SK-N-SH treated with all-trans-retinoic acid at 6 μM for 48 hours (cell line): ENCODE results near the gene ANO8.

Experiments
- ATAC-seq: fragments of 200-7000 bp; cut with Tn5 transposase; 3 replicates; pipeline ENCODE4 v1.9.1; 2020; ENCODE audit warnings: mild to moderate bottlenecking, moderate library complexity
- ARNTL ChIP-seq: fragments of 450-650 bp; formaldehyde crosslinking; IDR thresholded peaks from 2 replicates; pipeline ENCODE4 v1.5.0; 2020; ENCODE audit warnings: low read depth, mild to moderate bottlenecking, moderate library complexity, borderline replicate concordance
- BACH2 ChIP-seq: fragments of 250-450 bp; sonication (Bioruptor Pico); IDR thresholded peaks from 2 replicates; pipeline ENCODE4 v1.9.0; 2021; ENCODE audit warnings: mild to moderate bottlenecking, borderline replicate concordance
- GLIS3 ChIP-seq: fragments of 250-450 bp; sonication (Bioruptor Pico); IDR thresholded peaks from 2 replicates; pipeline ENCODE4 v1.5.0; 2020; ENCODE audit warnings: mild to moderate bottlenecking, moderate library complexity
- ISL1 ChIP-seq: fragments of 250-450 bp; sonication (Bioruptor Pico); IDR thresholded peaks from 2 replicates; pipeline ENCODE4 v2.1.2; 2022; ENCODE audit warnings: mild to moderate bottlenecking, moderate library complexity
- OSR1 ChIP-seq: fragments of 250-450 bp; sonication (Bioruptor Pico); IDR thresholded peaks from 2 replicates; pipeline ENCODE4 v1.8.0; 2022; ENCODE audit warnings: moderate library complexity, mild to moderate bottlenecking, inconsistent platforms
- PPARA ChIP-seq: fragments of 250-450 bp; sonication (Bioruptor Pico); IDR thresholded peaks from 2 replicates; pipeline ENCODE4 v1.5.0; 2020; ENCODE audit warnings: mild to moderate bottlenecking, borderline replicate concordance
- RARB ChIP-seq: fragments of 250-450 bp; sonication (Bioruptor Pico); IDR thresholded peaks from 2 replicates; pipeline ENCODE4 v1.8.0; 2021; ENCODE audit warnings: mild to moderate bottlenecking, moderate library complexity
- SNAI2 ChIP-seq: fragments of 250-450 bp; sonication (Bioruptor Pico); IDR thresholded peaks from 2 replicates; pipeline ENCODE4 v1.5.0; 2020; ENCODE audit warnings: mild to moderate bottlenecking, moderate library complexity
- TCF4 ChIP-seq: fragments of 250-450 bp; sonication (Bioruptor Pico); IDR thresholded peaks from 2 replicates; pipeline ENCODE4 v1.8.0; 2021; ENCODE audit warnings: mild to moderate bottlenecking, moderate library complexity, borderline replicate concordance
- TOX ChIP-seq: fragments of 250-450 bp; sonication (Bioruptor Pico); IDR thresholded peaks from 2 replicates; pipeline ENCODE4 v1.8.0; 2021; ENCODE audit warnings: mild to moderate bottlenecking, moderate library complexity, borderline replicate concordance
- ZC3H10 ChIP-seq: fragments of 250-450 bp; sonication (Bioruptor Pico); IDR thresholded peaks from 2 replicates; pipeline ENCODE4 v1.5.1; 2021; ENCODE audit warnings: mild to moderate bottlenecking, moderate library complexity
- ZFP3 ChIP-seq: fragments of 250-450 bp; sonication (Bioruptor Pico); IDR thresholded peaks from 2 replicates; pipeline ENCODE4 v1.5.0; 2020; ENCODE audit warnings: mild to moderate bottlenecking, moderate library complexity
- ZFP30 ChIP-seq: fragments of 450-650 bp; formaldehyde crosslinking; IDR thresholded peaks from 2 replicates; pipeline ENCODE4 v1.5.0; 2022; ENCODE audit warnings: mild to moderate bottlenecking, moderate library complexity
- ZNF70 ChIP-seq: fragments of 450-650 bp; formaldehyde crosslinking; IDR thresholded peaks from 2 replicates; pipeline ENCODE4 v1.5.0; 2020; ENCODE audit warnings: mild to moderate bottlenecking, moderate library complexity
- ZNF8 ChIP-seq: fragments of 450-650 bp; formaldehyde crosslinking; IDR thresholded peaks from 2 replicates; pipeline ENCODE4 v1.5.0; 2020; ENCODE audit warnings: mild to moderate bottlenecking, moderate library complexity
- TF ChIP-seq, protein P1 (sequence below): fragments of 250-450 bp; sonication (Bioruptor Pico); IDR thresholded peaks from 2 replicates; pipeline ENCODE4 v1.5.0; 2020; ENCODE audit warnings: mild to moderate bottlenecking, moderate library complexity
- TF ChIP-seq, protein P2 (sequence below): fragments of 250-450 bp; sonication (Bioruptor Pico); IDR thresholded peaks from 2 replicates; pipeline ENCODE4 v1.5.1; 2021; ENCODE audit warnings: mild to moderate bottlenecking, moderate library complexity
- TF ChIP-seq, protein P3 (sequence below): fragments of 250-450 bp; sonication (Bioruptor Pico); IDR thresholded peaks from 2 replicates; pipeline ENCODE4 v1.8.0; 2020; ENCODE audit warnings: mild to moderate bottlenecking, moderate library complexity, borderline replicate concordance
- TF ChIP-seq, protein P4 (sequence below): fragments of 250-450 bp; sonication (Bioruptor Pico); IDR thresholded peaks from 2 replicates; pipeline ENCODE4 v1.5.1; 2020; ENCODE audit warnings: low read depth, mild to moderate bottlenecking, moderate library complexity
- TF ChIP-seq, protein P5 (sequence below): fragments of 250-450 bp; sonication (Bioruptor Pico); IDR thresholded peaks from 2 replicates; pipeline ENCODE4 v1.8.0; 2021; ENCODE audit warnings: low read depth, mild to moderate bottlenecking, moderate library complexity, borderline replicate concordance

ANO8 gene

DNA sequence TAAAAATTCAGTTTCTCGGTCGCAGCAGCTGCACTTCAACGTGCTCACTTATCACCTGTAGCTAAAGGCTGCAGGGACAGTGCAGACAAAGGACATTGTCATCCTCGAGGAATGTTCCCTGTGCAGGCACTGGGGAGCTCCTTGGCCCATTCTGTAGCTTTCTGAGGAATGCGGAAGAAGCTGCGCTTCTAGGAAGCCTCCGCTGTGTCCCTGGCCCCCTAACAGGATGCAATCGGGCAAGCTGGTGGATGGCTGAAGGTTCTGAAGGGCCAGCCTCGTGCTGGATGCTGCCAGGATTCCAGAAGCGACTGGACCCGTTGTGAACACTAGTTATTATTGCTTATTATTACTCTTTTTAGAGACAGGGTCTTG, 8.1 kb downstream of the ANO8 start (continued):
- TF ChIP-seq TOX (CRISPR knock-in tag): no peak
- no peak for TF ChIP-seq OSR1 (CRISPR knock-in tag)

DNA sequence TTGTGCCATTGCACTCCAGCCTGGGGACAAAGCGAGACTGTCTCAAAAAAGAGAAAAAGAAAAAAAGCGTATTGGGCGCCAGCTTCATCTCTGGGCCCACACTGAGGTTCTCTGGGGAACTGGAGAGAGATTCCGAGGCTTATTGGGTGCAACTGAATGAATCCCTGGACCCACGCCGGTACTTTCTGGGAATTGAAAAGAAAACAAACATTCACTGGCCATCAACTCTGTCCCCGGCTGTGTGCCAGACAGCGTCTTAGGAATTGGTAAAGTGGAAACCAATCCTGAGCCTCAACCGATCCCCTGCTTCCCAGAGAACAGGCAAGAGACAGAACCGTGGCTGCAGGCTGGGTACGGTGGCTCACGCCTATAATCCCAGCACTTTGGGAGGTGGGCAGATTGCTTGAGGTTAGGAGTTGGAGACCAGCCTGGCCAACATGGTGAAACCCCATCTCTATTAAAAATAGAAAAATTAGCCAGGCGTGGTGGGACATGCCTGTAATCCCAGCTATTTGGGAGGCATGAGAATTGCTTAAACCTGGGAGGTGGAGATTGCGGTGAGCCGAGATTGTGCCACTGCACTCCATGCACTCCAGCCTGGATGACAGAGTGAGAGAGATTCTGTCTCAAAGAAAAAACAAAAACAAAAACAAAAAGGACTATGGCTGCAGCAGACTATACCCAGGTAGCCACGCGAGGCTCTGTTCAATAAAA, 8.6 kb downstream of the ANO8 start:
- TF ChIP-seq, protein P1, sequence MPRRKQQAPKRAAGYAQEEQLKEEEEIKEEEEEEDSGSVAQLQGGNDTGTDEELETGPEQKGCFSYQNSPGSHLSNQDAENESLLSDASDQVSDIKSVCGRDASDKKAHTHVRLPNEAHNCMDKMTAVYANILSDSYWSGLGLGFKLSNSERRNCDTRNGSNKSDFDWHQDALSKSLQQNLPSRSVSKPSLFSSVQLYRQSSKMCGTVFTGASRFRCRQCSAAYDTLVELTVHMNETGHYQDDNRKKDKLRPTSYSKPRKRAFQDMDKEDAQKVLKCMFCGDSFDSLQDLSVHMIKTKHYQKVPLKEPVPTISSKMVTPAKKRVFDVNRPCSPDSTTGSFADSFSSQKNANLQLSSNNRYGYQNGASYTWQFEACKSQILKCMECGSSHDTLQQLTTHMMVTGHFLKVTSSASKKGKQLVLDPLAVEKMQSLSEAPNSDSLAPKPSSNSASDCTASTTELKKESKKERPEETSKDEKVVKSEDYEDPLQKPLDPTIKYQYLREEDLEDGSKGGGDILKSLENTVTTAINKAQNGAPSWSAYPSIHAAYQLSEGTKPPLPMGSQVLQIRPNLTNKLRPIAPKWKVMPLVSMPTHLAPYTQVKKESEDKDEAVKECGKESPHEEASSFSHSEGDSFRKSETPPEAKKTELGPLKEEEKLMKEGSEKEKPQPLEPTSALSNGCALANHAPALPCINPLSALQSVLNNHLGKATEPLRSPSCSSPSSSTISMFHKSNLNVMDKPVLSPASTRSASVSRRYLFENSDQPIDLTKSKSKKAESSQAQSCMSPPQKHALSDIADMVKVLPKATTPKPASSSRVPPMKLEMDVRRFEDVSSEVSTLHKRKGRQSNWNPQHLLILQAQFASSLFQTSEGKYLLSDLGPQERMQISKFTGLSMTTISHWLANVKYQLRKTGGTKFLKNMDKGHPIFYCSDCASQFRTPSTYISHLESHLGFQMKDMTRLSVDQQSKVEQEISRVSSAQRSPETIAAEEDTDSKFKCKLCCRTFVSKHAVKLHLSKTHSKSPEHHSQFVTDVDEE (CRISPR knock-in tag): no peak
- TF ChIP-seq ISL1: no peak
- TF ChIP-seq OSR1 (CRISPR knock-in tag): no peak
- TF ChIP-seq, protein P2, sequence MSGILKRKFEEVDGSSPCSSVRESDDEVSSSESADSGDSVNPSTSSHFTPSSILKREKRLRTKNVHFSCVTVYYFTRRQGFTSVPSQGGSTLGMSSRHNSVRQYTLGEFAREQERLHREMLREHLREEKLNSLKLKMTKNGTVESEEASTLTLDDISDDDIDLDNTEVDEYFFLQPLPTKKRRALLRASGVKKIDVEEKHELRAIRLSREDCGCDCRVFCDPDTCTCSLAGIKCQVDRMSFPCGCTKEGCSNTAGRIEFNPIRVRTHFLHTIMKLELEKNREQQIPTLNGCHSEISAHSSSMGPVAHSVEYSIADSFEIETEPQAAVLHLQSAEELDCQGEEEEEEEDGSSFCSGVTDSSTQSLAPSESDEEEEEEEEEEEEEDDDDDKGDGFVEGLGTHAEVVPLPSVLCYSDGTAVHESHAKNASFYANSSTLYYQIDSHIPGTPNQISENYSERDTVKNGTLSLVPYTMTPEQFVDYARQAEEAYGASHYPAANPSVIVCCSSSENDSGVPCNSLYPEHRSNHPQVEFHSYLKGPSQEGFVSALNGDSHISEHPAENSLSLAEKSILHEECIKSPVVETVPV (CRISPR knock-in tag): no peak
- TF ChIP-seq ZNF8 (CRISPR knock-in tag): no peak
- no peak for TF ChIP-seq BACH2 (CRISPR knock-in tag)
- TF ChIP-seq GLIS3 (CRISPR knock-in tag): no peak
- no peak for ATAC-seq

DNA sequence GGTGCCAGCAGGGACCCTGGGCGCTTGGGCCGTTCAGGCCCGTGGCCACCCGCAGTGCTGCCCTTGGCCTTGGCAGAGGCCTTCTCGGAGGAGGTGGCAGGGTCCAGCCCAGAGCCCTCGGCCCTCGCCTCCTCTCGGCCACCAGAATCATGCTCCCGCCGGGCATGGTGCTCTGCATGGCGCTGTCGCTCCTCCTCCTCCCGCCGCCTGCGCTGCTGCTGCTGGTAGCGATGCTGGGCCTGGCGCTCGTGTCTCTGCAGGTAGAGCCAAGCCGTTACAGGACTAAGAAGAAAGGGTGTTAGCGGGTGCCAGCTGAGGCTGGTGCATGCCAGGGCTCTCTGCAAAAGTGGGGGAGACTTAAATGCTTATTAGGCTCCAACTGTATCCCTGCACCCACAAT, 9.5 kb downstream of the ANO8 start:
- TF ChIP-seq, protein P3, sequence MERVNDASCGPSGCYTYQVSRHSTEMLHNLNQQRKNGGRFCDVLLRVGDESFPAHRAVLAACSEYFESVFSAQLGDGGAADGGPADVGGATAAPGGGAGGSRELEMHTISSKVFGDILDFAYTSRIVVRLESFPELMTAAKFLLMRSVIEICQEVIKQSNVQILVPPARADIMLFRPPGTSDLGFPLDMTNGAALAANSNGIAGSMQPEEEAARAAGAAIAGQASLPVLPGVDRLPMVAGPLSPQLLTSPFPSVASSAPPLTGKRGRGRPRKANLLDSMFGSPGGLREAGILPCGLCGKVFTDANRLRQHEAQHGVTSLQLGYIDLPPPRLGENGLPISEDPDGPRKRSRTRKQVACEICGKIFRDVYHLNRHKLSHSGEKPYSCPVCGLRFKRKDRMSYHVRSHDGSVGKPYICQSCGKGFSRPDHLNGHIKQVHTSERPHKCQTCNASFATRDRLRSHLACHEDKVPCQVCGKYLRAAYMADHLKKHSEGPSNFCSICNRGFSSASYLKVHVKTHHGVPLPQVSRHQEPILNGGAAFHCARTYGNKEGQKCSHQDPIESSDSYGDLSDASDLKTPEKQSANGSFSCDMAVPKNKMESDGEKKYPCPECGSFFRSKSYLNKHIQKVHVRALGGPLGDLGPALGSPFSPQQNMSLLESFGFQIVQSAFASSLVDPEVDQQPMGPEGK (CRISPR knock-in tag): no peak
- no peak for TF ChIP-seq ZNF70 (CRISPR knock-in tag)
- no peak for TF ChIP-seq SNAI2 (CRISPR knock-in tag)
- TF ChIP-seq GLIS3 (CRISPR knock-in tag): no peak
- TF ChIP-seq ZFP3 (CRISPR knock-in tag): no peak
- TF ChIP-seq, protein P4, sequence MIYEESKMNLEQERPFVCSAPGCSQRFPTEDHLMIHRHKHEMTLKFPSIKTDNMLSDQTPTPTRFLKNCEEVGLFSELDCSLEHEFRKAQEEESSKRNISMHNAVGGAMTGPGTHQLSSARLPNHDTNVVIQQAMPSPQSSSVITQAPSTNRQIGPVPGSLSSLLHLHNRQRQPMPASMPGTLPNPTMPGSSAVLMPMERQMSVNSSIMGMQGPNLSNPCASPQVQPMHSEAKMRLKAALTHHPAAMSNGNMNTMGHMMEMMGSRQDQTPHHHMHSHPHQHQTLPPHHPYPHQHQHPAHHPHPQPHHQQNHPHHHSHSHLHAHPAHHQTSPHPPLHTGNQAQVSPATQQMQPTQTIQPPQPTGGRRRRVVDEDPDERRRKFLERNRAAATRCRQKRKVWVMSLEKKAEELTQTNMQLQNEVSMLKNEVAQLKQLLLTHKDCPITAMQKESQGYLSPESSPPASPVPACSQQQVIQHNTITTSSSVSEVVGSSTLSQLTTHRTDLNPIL (CRISPR knock-in tag): no peak
- TF ChIP-seq RARB (CRISPR knock-in tag): no peak
- TF ChIP-seq PPARA: no peak
- TF ChIP-seq TOX (CRISPR knock-in tag): no peak
- TF ChIP-seq ARNTL: no peak
- no peak for TF ChIP-seq ZC3H10 (CRISPR knock-in tag)
- no peak for TF ChIP-seq ISL1
- TF ChIP-seq, all 23 proteins: peak for 0
- ATAC-seq: no peak

DNA sequence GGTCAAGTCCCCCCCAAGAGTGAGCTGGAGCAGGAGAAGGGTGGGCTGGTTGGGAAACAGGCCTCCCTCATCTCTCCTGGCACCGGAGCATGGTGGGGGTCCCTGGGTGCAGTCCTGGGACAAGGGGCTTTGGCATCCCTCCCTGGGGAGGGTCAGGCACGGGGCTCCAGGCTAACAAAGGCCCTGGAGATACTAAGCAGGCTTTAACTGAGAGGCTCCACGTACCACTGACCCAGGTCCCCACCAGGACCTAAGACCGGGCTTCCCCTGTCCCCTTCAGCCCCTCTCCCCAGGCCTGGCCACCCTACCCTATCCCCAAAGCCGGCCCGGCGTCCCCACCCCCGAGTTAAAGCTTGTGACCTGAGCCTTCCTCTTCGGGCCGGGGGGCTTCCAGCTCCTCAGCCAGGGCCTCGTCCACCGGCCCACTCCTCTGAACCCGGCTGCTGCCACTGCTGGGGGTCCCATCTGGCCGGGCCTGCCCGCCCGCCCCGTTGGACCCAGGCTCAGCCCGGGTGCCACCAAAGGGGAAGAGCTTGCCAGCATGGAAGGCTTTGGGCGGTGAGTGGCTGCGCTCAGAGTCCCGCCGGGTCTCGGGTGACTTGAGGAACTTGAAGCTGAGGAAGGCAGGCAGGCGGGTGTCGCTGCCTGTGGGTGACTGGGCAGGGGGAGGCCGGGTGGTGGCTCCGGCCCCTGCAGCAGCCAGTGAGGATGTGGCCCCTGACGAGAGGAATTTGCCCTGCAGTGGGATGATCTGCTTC, 10.1 kb downstream of the ANO8 start:
- ATAC-seq: no peak
- TF ChIP-seq TCF4 (CRISPR knock-in tag) (no peak), ZNF8 (CRISPR knock-in tag) (no peak), ARNTL (no peak), RARB (CRISPR knock-in tag) (no peak), SNAI2 (CRISPR knock-in tag) (no peak), PPARA (no peak), ZNF70 (CRISPR knock-in tag) (no peak), ZFP30 (CRISPR knock-in tag) (no peak)
- TF ChIP-seq, protein P5, sequence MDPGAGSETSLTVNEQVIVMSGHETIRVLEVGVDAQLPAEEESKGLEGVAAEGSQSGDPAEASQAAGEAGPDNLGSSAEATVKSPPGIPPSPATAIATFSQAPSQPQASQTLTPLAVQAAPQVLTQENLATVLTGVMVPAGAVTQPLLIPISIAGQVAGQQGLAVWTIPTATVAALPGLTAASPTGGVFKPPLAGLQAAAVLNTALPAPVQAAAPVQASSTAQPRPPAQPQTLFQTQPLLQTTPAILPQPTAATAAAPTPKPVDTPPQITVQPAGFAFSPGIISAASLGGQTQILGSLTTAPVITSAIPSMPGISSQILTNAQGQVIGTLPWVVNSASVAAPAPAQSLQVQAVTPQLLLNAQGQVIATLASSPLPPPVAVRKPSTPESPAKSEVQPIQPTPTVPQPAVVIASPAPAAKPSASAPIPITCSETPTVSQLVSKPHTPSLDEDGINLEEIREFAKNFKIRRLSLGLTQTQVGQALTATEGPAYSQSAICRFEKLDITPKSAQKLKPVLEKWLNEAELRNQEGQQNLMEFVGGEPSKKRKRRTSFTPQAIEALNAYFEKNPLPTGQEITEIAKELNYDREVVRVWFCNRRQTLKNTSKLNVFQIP (CRISPR knock-in tag): no peak
- TF ChIP-seq, protein P1 (CRISPR knock-in tag): no peak
- TF ChIP-seq, protein P3 (CRISPR knock-in tag): no peak
